ENCODE data around the gene SYPL1. TPM values are rescaled to one million over a fixed set of nuclear protein-coding genes. Genes with fewer than 3 reads are reported as not detected.

SYPL1 gene
- total RNA-seq, 6 donors from 2014 or later, result 24.1 to 100.0 (median 71.7) TPM

DNA sequence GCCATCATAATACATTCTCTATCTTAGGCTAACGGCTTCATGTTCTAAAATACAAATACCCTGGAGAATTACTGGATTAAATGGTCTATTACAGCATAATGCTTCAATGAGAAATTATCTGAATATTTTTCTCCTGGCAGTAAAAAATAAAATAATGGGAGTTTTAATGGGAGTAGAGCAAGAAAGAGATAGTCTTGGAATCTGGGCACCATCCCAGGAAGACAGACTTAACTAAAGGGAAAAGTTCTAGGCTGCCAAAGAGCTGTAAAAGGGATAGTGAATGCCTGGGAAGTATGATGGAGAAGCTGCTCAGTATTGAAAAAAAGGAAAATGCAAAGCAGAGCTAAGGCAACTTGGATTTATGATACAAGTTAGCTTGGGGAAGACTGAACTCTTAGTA, 12.1 kb upstream of the SYPL1 start:
- TF ChIP-seq, protein P1, sequence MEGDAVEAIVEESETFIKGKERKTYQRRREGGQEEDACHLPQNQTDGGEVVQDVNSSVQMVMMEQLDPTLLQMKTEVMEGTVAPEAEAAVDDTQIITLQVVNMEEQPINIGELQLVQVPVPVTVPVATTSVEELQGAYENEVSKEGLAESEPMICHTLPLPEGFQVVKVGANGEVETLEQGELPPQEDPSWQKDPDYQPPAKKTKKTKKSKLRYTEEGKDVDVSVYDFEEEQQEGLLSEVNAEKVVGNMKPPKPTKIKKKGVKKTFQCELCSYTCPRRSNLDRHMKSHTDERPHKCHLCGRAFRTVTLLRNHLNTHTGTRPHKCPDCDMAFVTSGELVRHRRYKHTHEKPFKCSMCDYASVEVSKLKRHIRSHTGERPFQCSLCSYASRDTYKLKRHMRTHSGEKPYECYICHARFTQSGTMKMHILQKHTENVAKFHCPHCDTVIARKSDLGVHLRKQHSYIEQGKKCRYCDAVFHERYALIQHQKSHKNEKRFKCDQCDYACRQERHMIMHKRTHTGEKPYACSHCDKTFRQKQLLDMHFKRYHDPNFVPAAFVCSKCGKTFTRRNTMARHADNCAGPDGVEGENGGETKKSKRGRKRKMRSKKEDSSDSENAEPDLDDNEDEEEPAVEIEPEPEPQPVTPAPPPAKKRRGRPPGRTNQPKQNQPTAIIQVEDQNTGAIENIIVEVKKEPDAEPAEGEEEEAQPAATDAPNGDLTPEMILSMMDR (IDR thresholded peaks at IDR 0.05), result no peak
- TF ChIP-seq EP300 (IDR thresholded peaks at IDR 0.05), result no peak
- TF ChIP-seq POLR2AphosphoS5 (IDR thresholded peaks at IDR 0.05), result no peak
- no peak for TF ChIP-seq POLR2A (IDR thresholded peaks at IDR 0.05)
- Histone ChIP-seq H3K27me3 (no peaks in the 10 kb centered on the region), H3K4me3 (no peak overlapping the region), H3K9me3 (no peaks in the 10 kb centered on the region), H3K4me1 (peaks cover 0 to 5% (median 0%) of the 10 kb centered on the region in 4 donors), H3K36me3 (no peaks in the 10 kb centered on the region), H3K27ac (no peak overlapping the region)
- ATAC-seq (ENCODE audit: low FRiP score in 2 of 2) (no peak), DNase-seq (no peak)
- WGBS, 2 donors, result 83 to 97% methylated on average over 1 of the region's 1 CpG

- ATAC-seq (ENCODE audit: low FRiP score in 2 of 2), result no peak
- TF ChIP-seq POLR2A (IDR thresholded peaks at IDR 0.05) (no peak), POLR2AphosphoS5 (IDR thresholded peaks at IDR 0.05) (no peak), EP300 (IDR thresholded peaks at IDR 0.05) (no peak)
- TF ChIP-seq, protein P1 (IDR thresholded peaks at IDR 0.05), result no peak
- no peak for DNase-seq
- Histone ChIP-seq H3K4me3 (no peak overlapping the region), H3K9me3 (no peaks in the 10 kb centered on the region), H3K36me3 (no peaks in the 10 kb centered on the region), H3K4me1 (peaks cover 0 to 5% (median 0%) of the 10 kb centered on the region in 4 donors), H3K27me3 (no peaks in the 10 kb centered on the region), H3K27ac (no peak overlapping the region)
- WGBS, 2 donors, result 46 to 59% methylated on average over 1 of the region's 1 CpG
Measured at GRCh38 chr7:106122713-106123112, 10.6 kb upstream of the SYPL1 start.

- TF ChIP-seq, protein P1 (IDR thresholded peaks at IDR 0.05), result no peak
- TF ChIP-seq POLR2A (IDR thresholded peaks at IDR 0.05), result no peak
- no peak for TF ChIP-seq EP300 (IDR thresholded peaks at IDR 0.05)
- no peak for TF ChIP-seq POLR2AphosphoS5 (IDR thresholded peaks at IDR 0.05)
- DNase-seq (no peak), ATAC-seq (ENCODE audit: low FRiP score in 2 of 2) (no peak)
- Histone ChIP-seq H3K27ac (no peak overlapping the region), H3K9me3 (no peaks in the 10 kb centered on the region), H3K4me3 (no peak overlapping the region), H3K36me3 (no peaks in the 10 kb centered on the region), H3K4me1 (peaks cover 0 to 2% (median 0%) of the 10 kb centered on the region in 4 donors), H3K27me3 (no peaks in the 10 kb centered on the region)
- 64 to 71% methylated on average over 3 of the region's 3 CpGs for WGBS, 2 donors
Measured at GRCh38 chr7:106121189-106121810, 9.2 kb upstream of the SYPL1 start.

DNA sequence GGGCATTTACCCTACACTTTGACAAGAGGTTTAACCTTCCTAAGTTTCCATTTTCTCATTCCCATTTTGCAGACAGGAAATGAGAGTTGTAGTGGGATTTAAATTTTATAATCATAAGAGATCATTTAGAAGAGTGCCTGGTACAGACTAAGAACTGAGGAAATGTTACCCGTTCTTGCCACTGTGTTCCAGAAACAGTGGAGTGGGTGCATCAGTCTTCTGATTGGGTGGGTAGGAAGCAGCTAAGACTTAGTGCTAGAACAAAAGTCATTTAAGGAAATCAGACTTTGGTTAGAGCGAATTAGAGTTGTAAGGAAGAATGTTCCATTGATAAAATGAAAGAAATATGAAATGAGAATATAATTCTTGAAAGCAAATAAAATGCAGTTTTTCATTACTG, 8.4 kb upstream of the SYPL1 start:
- H3K9me3 ChIP-seq, result no peaks in the 10 kb centered on the region
- DNase-seq, result no peak
- H3K27ac ChIP-seq, result no peak overlapping the region
- TF ChIP-seq, protein P1 (IDR thresholded peaks at IDR 0.05), result no peak
- no peak for TF ChIP-seq EP300 (IDR thresholded peaks at IDR 0.05)
- no peak for TF ChIP-seq POLR2A (IDR thresholded peaks at IDR 0.05)
- TF ChIP-seq POLR2AphosphoS5 (IDR thresholded peaks at IDR 0.05), result no peak
- H3K36me3 ChIP-seq, result no peaks in the 10 kb centered on the region
- no peak for ATAC-seq (ENCODE audit: low FRiP score in 2 of 2)
- H3K4me1 ChIP-seq, result no peaks in the 10 kb centered on the region
- no peak overlapping the region for H3K4me3 ChIP-seq
- WGBS, 2 donors, result 79 to 94% methylated on average over 2 of the region's 2 CpGs
- H3K27me3 ChIP-seq, result no peaks in the 10 kb centered on the region

- no peaks in the 10 kb centered on the region for H3K4me1 ChIP-seq
- H3K9me3 ChIP-seq, result no peaks in the 10 kb centered on the region
- no peak overlapping the region for H3K4me3 ChIP-seq
- whole genome bisulfite sequencing, 2 donors, result 89 to 92% methylated on average over 3 of the region's 3 CpGs
- ATAC-seq (ENCODE audit: low FRiP score in 2 of 2) (no peak), DNase-seq (no peak)
- TF ChIP-seq POLR2AphosphoS5 (IDR thresholded peaks at IDR 0.05) (no peak), POLR2A (IDR thresholded peaks at IDR 0.05) (no peak), EP300 (IDR thresholded peaks at IDR 0.05) (no peak)
- TF ChIP-seq, protein P1 (IDR thresholded peaks at IDR 0.05), result no peak
- no peaks in the 10 kb centered on the region for H3K36me3 ChIP-seq
- H3K27me3 ChIP-seq, result no peaks in the 10 kb centered on the region
- no peak overlapping the region for H3K27ac ChIP-seq
Measured at GRCh38 chr7:106119719-106120118, 7.6 kb upstream of the SYPL1 start.

Measured in upper lobe of left lung (tissue), 6 donors.